Measurements from ENCODE around the gene RPGRIP1L. TPM values are rescaled to one million over a fixed set of nuclear protein-coding genes. Genes with fewer than 3 reads are reported as not detected.

RPGRIP1L gene
- total RNA-seq, 1 experiment from 2014 or later, result 10.3 TPM

DNA sequence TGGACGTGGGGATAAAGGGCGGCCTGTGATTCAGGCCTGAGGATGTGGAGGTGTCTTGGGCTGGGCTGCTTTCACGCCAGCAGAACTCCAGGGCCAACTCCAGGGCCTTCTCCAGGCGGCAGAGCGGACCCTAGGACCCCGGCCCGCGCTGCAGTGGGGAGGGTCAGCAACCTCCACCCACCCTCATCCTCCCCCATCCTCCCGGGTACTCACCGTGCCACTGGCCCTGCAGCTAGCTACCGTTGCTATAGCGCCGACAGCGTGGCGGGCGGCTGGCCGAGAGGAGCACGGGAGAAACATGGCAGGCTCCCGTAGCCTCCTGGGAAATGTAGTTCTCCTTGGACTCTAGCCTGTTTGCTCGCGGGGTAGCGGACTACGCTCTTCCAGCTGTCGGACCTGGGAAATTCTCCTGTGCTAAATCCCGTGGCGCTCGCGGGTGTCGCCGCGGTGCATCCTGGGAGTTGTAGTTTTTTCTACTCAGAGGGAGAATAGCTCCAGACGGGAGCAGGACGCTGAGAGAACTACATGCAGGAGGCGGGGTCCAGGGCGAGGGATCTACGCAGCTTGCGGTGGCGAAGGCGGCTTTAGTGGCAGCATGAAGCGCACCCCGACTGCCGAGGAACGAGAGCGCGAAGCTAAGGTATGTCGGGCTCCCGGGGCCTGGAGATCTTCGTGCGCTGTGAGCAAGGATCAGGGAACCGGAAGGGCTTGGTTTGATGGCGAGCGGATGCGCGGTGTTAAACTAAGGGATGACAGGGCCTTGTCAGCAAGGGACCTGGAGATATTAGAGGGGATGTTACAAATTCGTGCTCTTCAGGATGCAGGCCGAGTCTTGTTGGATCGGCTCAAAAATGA is at the start of gene RPGRIP1L, which contains the start of gene FTO (continued):
- TF ChIP-seq POLR2A (IDR thresholded peaks at IDR 0.05; ENCODE audit: borderline replicate concordance, extremely low read depth, insufficient read depth, insufficient read length), result no peak
- TF ChIP-seq, protein P1, sequence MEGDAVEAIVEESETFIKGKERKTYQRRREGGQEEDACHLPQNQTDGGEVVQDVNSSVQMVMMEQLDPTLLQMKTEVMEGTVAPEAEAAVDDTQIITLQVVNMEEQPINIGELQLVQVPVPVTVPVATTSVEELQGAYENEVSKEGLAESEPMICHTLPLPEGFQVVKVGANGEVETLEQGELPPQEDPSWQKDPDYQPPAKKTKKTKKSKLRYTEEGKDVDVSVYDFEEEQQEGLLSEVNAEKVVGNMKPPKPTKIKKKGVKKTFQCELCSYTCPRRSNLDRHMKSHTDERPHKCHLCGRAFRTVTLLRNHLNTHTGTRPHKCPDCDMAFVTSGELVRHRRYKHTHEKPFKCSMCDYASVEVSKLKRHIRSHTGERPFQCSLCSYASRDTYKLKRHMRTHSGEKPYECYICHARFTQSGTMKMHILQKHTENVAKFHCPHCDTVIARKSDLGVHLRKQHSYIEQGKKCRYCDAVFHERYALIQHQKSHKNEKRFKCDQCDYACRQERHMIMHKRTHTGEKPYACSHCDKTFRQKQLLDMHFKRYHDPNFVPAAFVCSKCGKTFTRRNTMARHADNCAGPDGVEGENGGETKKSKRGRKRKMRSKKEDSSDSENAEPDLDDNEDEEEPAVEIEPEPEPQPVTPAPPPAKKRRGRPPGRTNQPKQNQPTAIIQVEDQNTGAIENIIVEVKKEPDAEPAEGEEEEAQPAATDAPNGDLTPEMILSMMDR (IDR thresholded peaks at IDR 0.05 in 2 of 3, conservative IDR thresholded peaks at IDR 0.05 in 1 of 3; ENCODE audit: borderline replicate concordance in 1 of 3, insufficient read depth in 1 of 3, low read depth in 2 of 3, low read length in 2 of 3), result no peak

DNA sequence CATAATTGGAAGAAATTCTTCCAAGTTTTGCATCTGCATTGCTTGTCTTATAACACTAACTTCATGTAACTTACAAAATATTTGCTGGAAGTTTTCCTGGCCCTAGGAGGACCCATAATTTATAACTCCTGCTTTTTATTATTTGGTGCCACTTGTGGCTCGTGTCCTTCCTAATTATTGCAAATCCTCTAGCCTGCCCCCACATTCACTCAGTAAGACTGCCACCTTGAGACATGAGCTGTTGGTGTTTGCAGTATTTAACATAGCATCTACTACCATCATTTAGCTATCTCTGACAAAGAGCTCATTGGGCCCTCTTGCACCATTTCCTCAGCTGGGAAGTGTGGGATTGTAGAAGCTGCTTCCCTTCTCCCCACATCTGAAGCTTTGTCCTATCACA is 49.8 kb upstream of the RPGRIP1L start:
- Histone ChIP-seq H4K20me1 (ENCODE audit: insufficient read depth) (no peaks in the 10 kb centered on the region), H2AFZ (ENCODE audit: low read depth, low read length, poor library complexity, severe bottlenecking) (no peak overlapping the region), H3K79me2 (ENCODE audit: insufficient read depth, low read length) (peaks cover 11% of the 10 kb centered on the region; the same call in 1 of the 2 replicates), H3K4me1 (ENCODE audit: control insufficient read depth in 1 of 2, insufficient read depth in 2 of 2, low read length in 2 of 2) (peaks cover 8 to 9% of the 10 kb centered on the region in 2 experiments; a peak in 3 of 4 replicates), H3K9me3 (ENCODE audit: control insufficient read depth in 1 of 2, insufficient read depth in 1 of 2, low read depth in 1 of 2, low read length in 2 of 2) (no peaks in the 10 kb centered on the region), H3K27ac (ENCODE audit: low read depth, low read length) (no peak overlapping the region), H3K4me3 (replicated peaks in 1 of 2; ENCODE audit: low read depth in 1 of 2, low read length in 2 of 2) (no peak overlapping the region), H3K27me3 (ENCODE audit: insufficient read depth, low read length) (no peaks in the 10 kb centered on the region), H3K9ac (ENCODE audit: low read length) (no peak overlapping the region), H3K4me2 (ENCODE audit: low read length) (no peak overlapping the region), H3K36me3 (ENCODE audit: control insufficient read depth in 1 of 2, insufficient read depth in 2 of 2, low read length in 2 of 2) (no peaks in the 10 kb centered on the region), H3K9me2 (ENCODE audit: insufficient read depth) (no peaks in the 10 kb centered on the region)
- ChIA-PET RAD21 (ENCODE audit: low non-redundant PET in 1 of 2, low total read pairs in 2 of 2, uncharacterized antibody in 2 of 2, unreplicated experiment in 2 of 2) (interaction anchor here in 1 of 2 experiments (1.3 kb wide), 1 partner anchor 15 kb away, joined by 4 read pairs; no protein-coding TSS in a partner anchor), POLR2A (no interaction called here), CTCF (interaction anchor here (0.7 to 4.4 kb wide), 4 partner anchors 9 to 204 kb away, joined by 3 to 24 read pairs (median 4); no protein-coding TSS in a partner anchor)
- intact Hi-C loops (cut with micrococcal nuclease), result no loop called here
- no TSS peak for BruUV-seq (replicated peaks)
- ATAC-seq, result no peak
- no peak for TF ChIP-seq ZFX (IDR thresholded peaks at IDR 0.05)
- no peak for TF ChIP-seq EZH2 (IDR thresholded peaks at IDR 0.05)
- peak; percentile 9; the same call in 1 of the 2 replicates for TF ChIP-seq RAD21 (IDR thresholded peaks at IDR 0.05; ENCODE audit: low read depth)
- no peak for TF ChIP-seq EZH2phosphoT487 (IDR thresholded peaks at IDR 0.05; ENCODE audit: borderline replicate concordance)
- no peak for TF ChIP-seq ZBTB33 (IDR thresholded peaks at IDR 0.05; ENCODE audit: extremely low read depth, insufficient replicate concordance, low read length)
- TF ChIP-seq, protein P1 (IDR thresholded peaks at IDR 0.05 in 2 of 3, conservative IDR thresholded peaks at IDR 0.05 in 1 of 3; ENCODE audit: borderline replicate concordance in 1 of 3, insufficient read depth in 1 of 3, low read depth in 2 of 3, low read length in 2 of 3), result 0 out of 6 replicates have a peak, but pooled peaks of 1 of the 3 experiments have one; percentile 4
- TF ChIP-seq EGR1 (IDR thresholded peaks at IDR 0.05; ENCODE audit: low read depth), result no peak
- TF ChIP-seq JUND (IDR thresholded peaks at IDR 0.05), result no peak
- DNase-seq (ENCODE audit: low read depth, low spot score), result no peak

Measured in HCT116 (cell line).